ENCODE measurements around the gene FIZ1. TPM values are rescaled to one million over a fixed set of nuclear protein-coding genes. Genes with fewer than 3 reads are reported as not detected.

FIZ1 gene
- total and polyA plus RNA-seq, 2 experiments from 2014 or later, result 5.4 to 10.1 TPM

DNA sequence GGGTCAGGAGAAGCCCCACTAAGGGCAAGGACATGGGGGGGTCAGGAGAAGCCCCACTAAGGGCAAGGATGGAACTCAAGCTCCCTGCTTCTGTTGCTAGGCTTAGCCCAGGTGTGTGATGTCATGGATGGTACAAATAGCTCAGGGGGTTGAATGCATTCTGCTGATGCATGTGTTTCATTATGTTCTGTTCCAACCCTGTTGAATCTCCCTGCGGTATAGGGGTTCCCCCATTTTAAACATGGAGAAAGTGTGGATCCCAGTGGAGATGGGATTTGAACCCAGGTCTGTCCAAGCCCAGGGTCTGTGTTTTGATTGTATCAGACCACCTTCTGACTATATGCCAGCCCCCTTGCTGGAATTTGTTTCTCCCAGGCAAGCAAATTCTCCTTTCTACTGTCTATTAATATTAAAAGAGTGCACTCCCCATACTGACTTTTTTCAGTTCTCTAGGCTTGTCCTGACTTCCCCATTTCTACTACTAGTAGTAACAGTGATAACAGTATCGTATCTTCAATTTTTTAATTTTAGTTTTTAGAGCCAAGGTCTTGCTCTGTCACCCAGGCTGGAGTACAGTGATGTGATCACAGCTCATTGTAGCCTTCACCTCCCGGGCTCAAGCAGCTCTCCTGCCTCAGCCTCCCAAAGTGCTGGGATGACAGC is 12.8 kb upstream of the FIZ1 start:
- Histone ChIP-seq H3F3A (replicated peaks; ENCODE audit: low read depth) (0 out of 2 replicates have a peak, but pooled peaks cover 3% of the 10 kb centered on the region), H3K4me1 (ENCODE audit: insufficient read depth) (no peaks in the 10 kb centered on the region), H3K9me2 (ENCODE audit: insufficient read depth) (no peaks in the 10 kb centered on the region), H3K79me2 (replicated peaks; ENCODE audit: insufficient read depth) (peaks cover 9% of the 10 kb centered on the region), H3K27ac (ENCODE audit: low read depth) (no peak overlapping the region), H3K36me3 (ENCODE audit: insufficient read depth) (peaks cover 5% of the 10 kb centered on the region; the same call in 1 of the 2 replicates), H4K20me1 (replicated peaks; ENCODE audit: insufficient read depth) (peaks cover 29% of the 10 kb centered on the region), H2AFZ (no peak overlapping the region), H3K4me3 (no peak overlapping the region), H3K4me2 (no peak overlapping the region), H3K27me3 (ENCODE audit: insufficient read depth) (no peaks in the 10 kb centered on the region)
- Mint-ChIP-seq H3K27ac (no peak overlapping the region), H3K36me3 (ENCODE audit: low read depth) (peaks cover 35% of the 10 kb centered on the region), H3K4me3 (no peak overlapping the region), H3K4me1 (peaks cover 5% of the 10 kb centered on the region; the same call in 2 of the 3 replicates), H3K27me3 (ENCODE audit: insufficient read depth, low read depth, poor library complexity) (peaks cover 16% of the 10 kb centered on the region), H3K9me3 (peaks cover 3% of the 10 kb centered on the region; the same call in 2 of the 3 replicates)
- ATAC-seq (no peak), DNase-seq (ENCODE audit: low spot score) (no peak)
- no peak for TF ChIP-seq JUNB (IDR thresholded peaks at IDR 0.05; ENCODE audit: unreplicated experiment)
- no peak for TF ChIP-seq ZNF331 (CRISPR knock-in tag; IDR thresholded peaks at IDR 0.05; ENCODE audit: low read depth)
- TF ChIP-seq POLR2AphosphoS5 (IDR thresholded peaks at IDR 0.05; ENCODE audit: low read depth), result no peak
- TF ChIP-seq ZNF114 (CRISPR knock-in tag; IDR thresholded peaks at IDR 0.05), result no peak
- TF ChIP-seq, protein P1, sequence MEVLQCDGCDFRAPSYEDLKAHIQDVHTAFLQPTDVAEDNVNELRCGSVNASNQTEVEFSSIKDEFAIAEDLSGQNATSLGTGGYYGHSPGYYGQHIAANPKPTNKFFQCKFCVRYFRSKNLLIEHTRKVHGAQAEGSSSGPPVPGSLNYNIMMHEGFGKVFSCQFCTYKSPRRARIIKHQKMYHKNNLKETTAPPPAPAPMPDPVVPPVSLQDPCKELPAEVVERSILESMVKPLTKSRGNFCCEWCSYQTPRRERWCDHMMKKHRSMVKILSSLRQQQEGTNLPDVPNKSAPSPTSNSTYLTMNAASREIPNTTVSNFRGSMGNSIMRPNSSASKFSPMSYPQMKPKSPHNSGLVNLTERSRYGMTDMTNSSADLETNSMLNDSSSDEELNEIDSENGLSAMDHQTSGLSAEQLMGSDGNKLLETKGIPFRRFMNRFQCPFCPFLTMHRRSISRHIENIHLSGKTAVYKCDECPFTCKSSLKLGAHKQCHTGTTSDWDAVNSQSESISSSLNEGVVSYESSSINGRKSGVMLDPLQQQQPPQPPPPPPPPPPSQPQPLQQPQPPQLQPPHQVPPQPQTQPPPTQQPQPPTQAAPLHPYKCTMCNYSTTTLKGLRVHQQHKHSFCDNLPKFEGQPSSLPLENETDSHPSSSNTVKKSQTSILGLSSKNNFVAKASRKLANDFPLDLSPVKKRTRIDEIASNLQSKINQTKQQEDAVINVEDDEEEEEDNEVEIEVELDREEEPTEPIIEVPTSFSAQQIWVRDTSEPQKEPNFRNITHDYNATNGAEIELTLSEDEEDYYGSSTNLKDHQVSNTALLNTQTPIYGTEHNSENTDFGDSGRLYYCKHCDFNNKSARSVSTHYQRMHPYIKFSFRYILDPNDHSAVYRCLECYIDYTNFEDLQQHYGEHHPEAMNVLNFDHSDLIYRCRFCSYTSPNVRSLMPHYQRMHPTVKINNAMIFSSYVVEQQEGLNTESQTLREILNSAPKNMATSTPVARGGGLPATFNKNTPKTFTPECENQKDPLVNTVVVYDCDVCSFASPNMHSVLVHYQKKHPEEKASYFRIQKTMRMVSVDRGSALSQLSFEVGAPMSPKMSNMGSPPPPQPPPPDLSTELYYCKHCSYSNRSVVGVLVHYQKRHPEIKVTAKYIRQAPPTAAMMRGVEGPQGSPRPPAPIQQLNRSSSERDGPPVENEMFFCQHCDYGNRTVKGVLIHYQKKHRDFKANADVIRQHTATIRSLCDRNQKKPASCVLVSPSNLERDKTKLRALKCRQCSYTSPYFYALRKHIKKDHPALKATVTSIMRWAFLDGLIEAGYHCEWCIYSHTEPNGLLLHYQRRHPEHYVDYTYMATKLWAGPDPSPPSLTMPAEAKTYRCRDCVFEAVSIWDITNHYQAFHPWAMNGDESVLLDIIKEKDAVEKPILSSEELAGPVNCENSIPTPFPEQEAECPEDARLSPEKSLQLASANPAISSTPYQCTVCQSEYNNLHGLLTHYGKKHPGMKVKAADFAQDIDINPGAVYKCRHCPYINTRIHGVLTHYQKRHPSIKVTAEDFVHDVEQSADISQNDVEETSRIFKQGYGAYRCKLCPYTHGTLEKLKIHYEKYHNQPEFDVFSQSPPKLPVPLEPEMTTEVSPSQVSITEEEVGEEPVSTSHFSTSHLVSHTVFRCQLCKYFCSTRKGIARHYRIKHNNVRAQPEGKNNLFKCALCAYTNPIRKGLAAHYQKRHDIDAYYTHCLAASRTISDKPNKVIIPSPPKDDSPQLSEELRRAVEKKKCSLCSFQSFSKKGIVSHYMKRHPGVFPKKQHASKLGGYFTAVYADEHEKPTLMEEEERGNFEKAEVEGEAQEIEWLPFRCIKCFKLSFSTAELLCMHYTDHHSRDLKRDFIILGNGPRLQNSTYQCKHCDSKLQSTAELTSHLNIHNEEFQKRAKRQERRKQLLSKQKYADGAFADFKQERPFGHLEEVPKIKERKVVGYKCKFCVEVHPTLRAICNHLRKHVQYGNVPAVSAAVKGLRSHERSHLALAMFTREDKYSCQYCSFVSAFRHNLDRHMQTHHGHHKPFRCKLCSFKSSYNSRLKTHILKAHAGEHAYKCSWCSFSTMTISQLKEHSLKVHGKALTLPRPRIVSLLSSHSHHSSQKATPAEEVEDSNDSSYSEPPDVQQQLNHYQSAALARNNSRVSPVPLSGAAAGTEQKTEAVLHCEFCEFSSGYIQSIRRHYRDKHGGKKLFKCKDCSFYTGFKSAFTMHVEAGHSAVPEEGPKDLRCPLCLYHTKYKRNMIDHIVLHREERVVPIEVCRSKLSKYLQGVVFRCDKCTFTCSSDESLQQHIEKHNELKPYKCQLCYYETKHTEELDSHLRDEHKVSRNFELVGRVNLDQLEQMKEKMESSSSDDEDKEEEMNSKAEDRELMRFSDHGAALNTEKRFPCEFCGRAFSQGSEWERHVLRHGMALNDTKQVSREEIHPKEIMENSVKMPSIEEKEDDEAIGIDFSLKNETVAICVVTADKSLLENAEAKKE (CRISPR knock-in tag; IDR thresholded peaks at IDR 0.05), result no peak
